ENCODE measurements around the gene GNG14.
"Not testable (repeated sequence)": the region's sequence is repeated elsewhere in the genome, so short reads cannot be mapped to it uniquely, and the experiment has no call there.

Gene GNG14

DNA sequence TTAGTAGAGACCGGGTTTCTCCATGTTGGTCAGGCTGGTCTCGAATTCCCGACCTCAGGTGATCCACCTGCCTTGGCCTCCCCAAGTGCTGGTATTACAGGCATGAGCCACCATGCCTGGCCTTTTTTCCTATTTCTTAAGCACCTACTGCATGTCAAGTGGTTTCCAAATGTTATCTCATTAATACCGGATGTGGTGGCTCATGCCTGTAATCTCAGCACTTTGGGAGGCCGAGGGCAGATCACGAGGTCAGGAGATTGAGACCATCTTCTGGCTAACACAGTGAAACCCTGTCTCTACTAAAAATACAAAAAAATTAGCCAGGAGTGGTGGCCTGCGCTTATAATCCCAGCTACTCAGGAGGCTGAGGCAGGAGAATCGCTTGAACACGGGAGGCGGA is 37.8 kb downstream of the GNG14 start:
- not testable (repeated sequence) for DNase-seq

DNA sequence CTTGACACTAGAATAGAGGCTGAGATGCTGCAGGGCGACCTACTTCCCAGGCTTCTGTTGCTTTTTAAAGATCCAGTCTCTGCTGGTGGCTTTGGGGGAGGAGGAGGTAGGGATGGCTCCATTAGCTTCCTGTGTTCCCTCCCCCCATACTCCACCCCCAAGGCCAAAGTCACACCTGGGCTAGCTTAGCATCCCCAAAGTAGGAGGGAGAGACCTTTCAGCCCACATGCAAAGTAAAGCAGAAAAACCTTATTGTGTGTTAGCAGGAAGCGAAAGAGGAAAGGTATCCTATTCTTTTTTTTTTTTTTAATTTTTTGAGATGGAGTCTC is 39.2 kb downstream of the GNG14 start:
- no peak for DNase-seq

DNA sequence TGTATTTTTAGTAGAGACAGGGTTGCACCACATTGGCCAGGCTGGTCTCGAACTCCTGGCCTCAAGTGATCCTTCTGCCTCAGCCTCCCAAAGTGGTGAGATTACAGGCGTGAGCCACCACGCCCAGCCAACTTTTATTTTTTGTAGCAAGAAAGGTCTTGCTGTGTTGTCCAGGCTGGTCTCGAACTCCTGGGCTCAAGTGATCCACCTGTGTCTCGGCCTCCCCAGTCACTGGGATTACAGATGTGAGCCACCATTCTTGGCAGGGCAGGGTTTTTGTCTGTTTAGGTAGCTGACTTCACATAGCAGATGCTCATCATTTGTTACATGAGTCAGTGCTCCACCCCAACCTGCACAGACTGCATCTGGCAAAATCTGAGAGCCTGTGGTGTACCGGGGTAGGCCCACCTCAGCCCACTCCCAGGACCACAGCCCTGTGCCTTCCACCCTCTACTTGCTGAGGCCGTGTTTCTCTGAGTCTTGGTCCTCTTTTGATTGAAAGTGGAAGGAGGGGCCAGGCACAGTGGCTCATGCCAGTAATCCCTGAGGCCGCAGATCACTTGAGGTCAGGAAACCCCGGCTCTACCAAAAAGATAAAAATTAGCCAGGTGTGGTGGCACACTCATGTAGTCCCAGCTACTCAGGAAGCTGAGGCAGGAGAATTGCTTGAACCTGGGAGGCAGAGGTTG is 40.1 kb downstream of the GNG14 start:
- no peak for DNase-seq

DNA sequence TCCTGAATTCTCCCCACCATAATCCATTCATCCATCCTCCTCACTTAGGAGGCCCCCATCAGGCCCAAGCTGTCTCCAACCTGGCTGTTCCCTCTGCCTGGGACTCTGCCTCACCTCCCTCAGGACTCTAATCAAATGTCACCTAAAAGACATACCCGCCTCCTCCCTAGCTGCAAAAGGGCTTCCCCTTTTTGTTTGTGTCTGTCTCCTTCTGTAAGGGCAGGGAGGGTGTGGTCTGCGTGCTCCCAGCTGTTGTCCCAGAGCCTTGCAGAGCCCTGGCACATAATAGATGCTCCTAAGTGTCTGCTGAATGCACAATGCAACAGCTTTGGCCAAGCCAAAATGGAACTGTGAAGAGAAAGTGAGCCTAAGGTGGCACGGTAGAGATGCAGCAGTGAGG is 42.3 kb downstream of the GNG14 start:
- DNase-seq = no peak

DNA sequence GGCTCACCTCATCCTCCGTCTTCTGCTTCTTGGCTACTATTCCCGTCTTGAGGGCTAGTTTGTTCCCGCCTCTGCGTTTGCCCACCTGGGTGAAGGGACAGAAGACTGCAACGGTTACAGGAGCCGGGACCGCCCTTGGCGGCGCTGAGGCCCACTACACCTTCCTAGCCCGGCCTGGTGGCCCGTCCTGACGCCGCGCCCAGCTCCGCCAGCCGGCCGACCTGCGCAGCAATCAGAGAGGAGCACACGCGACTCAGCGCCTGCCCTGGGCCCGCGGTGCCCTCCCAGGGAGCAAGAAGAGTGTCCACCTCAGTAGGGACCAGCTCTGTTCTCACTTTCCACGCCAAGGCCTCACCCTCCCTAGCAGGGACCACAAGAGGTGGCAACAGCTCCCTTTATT is 43.5 kb downstream of the GNG14 start:
- DNase-seq = no peak

DNA sequence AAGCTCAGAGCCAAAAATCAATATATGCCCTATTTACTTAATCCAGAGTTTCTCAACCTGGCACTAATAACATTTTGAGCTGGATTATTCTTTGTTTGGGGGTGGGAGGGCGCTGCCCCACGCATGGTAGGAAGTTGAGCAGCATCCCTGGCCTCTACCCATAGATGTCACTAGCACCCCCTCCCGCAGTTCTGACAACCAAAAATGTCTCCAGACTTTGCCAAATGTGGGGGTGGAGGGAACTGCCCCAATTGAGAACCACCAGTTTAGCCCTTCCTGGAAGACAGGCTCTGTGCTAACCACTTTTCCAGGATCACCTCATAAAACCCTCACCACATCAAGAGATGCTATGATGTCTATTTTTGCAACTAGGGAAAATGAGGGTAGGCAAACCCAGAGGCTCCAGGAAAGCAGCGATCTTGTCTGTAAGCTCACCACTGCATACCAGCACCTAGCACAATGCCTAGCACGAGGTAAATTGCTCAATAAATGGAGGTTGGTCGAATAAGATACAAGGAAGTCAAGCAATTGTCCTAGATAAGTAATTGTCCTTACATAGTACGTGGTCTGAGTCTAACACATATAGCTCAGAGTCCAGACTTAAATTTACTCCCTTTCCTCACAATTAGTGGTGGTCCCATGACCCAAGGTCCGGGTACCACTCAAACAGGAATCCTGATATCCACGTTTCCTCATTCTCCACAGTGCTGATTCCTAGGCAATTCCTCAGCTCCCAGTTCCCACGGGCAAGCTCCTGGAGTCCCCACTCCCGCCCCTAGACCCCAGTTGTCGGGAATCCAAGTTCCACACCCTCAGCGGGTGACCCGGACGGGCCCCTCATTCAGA is 45.8 kb downstream of the GNG14 start:
- DNase-seq = peak in 1 of 2 donors; percentile 7

DNA sequence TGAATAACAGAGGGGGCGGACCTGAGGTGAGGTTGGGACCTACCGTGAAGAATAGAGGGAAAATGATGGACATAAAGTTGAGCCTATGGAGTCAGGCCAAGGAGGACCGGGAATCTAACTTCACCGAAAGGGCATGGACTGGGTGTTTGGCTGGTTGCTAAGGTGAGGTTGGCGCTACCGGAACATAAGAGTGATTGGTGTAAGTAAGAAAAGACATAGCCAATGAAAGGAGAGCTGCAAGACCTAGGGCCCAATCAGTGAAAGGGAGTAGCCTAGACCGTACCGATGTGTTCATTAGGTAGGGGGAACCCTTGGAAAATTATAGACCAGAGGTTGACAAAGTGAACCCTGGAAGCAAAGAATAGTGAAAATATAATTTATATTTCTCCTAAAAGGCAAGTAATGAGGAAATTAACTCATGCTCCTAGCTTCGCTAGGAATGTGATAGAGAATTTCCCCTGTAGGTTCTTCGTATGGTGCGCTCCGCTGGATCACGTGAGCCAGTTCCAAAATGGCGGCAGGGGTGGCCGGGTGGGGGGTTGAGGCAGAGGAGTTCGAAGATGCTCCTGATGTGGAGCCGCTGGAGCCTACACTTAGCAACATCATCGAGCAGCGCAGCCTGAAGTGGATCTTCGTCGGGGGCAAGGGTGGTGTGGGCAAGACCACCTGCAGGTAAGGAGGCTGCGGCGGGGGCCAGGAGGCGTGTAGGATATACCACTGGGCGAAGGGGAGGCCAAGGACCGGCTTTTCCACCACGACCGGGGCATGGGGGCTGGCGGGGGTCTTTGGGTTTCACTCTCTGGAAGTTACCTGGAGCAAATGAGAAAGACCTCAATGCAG is 49.4 kb downstream of the GNG14 start, which contains the start of gene GET3:
Gene GET3 (plus strand): TSS at position 503 of the 840 bp plus-strand sequence. CDS start 9 bp downstream, at position 512.
- peak; percentile 83 to 99 for DNase-seq

DNA sequence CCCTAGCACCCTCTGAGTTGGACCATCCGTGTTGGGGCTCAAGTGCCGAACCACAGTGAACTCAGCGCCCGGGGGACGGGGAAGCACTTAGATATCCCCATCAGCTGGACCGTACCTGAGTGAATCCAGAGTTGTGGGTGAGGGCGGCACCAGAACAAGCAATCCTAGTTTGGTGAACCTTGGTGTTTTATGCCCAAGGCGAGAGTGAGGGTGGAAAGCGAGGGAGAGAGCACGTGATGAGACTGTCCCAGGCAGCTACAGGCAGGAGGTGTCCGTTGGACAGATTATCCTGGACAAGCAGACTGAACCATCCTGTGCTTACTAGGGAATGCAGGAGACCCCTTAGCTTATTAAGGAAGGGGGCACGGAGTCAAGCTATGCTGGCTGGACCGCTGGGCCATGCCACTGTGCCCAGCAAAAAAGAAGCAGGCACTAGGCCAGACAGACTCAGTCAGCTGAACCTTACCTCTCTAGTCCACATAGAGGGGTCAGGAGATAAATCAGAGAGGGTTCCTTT is 50.1 kb downstream of the GNG14 start:
- no peak for DNase-seq
